DMS 273 (cell line): ENCODE measurements around the gene UTP25.
"Not testable (repeated sequence)": the region's sequence is repeated elsewhere in the genome, so short reads cannot be mapped to it uniquely, and the experiment has no call there.

Experiments used
- DNase-seq: peaks from one replicate; lab custom pipeline; 2025; ENCODE audit not compliant: unreplicated experiment; lab: John Stamatoyannopoulos, UW

UTP25 gene, protein sequence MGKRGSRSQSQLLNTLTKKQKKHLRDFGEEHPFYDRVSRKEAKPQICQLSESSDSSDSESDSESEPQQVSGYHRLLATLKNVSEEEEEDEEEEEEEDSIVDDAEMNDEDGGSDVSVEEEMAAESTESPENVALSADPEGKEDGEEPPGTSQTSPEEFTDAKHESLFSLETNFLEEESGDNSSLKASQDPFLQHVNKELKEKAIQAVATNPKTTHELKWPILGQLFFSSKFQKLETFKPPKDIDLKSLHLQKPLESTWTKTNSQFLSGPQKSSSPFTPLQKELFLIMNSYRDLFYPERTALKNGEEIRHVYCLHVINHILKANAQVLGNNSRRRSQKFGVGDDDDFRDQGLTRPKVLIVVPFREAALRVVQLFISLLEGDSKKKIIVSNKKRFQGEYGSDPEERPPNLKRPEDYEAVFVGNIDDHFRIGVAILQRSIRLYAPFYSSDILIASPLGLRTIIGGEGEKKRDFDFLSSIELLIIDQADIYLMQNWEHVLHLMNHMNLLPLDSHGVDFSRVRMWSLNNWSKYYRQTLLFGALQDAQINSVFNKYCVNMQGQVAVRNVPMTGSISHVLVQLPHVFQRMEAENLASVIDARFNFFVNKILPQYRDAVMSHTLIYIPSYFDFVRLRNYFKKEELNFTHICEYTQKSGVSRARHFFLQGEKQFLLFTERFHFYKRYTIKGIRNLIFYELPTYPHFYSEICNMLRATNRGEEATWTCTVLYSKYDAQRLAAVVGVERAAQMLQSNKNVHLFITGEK

DNA sequence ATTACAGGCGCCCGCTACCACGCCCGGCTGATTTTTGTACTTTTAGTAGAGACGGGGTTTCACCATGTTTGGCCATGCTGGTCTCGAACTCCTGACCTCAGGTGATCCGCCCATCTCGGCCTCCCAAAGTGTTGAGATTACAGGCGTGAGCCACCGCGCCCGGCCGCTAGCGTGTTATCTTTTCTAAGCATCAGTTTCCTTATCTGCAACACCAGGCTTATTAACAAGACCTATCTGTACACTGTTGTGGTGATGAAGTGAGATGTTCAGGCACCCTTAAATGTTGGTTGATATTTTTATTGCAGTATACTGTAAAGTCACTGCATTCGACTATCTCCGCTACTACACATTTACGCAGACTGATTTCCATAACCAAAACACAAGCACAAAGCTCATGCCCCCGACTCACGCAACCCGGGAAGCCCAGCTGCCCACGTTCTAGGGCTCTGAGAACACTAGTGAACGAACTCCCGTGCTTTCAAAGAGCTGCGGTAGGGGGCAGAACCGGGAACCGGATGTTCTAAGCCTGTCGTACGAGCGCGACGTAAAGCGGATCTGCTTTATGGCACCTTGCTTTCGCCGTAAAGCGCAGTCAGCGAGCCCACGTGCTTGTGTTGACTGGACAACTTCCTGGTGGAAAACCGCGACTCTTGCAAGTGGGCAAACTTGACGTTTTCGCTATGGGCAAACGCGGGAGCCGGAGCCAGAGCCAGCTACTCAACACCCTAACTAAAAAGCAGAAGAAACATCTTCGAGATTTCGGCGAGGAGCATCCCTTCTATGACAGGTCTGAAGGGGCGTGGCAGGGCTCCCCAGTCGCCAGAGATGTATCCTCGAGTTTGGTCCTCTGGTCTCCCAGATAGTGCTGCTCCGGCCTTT is at the start of gene UTP25:
UTP25 (plus strand) TSS at position 589 of the 879 bp plus-strand sequence; CDS start at position 681, 92 bp downstream.
- DNase-seq = peak; percentile 99

DNA sequence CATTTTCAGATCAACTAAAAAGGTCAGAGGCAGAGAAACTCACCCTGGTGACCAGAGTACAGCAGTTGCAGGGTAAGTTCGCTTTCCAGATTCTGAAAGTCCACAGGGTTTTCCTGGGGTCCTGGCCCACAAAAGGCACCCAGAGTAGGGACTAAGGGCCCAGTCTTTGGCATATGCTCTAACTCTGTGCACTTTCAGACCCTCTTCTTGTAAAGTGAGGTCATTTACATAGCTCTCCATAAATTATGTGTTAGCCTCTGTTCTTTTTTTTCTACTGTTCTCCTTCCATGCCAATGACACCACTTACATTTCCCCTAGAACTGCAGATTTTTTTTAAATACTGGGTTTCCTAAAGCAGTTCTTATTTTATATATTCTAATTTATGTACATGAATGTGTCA is 49.7 kb upstream of the UTP25 start:
- no peak for DNase-seq

DNA sequence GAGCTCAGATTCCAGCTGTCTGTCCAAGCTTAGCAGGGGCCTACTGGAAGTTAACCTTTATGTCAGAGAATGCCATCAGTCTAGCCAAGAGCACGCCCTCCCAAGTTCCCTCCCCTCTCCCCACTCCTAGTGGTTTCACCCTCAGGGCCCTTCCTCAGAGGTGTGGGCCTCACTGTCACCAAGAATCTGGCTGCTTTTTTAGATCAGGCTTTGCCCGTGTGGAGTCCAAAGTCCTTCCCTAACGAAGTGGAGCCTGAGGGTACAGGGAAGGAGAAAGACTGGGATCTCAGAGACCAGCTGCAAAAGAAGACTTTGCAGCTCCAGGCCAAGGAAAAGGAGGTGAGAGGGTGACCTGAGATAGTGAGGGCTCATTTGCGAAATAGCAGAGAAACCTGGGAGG is 47.5 kb upstream of the UTP25 start:
- no peak for DNase-seq

GRCh38 chr1:209783386-209783785 is 44.4 kb upstream of the UTP25 start:
- peak; percentile 87 for DNase-seq

DNA sequence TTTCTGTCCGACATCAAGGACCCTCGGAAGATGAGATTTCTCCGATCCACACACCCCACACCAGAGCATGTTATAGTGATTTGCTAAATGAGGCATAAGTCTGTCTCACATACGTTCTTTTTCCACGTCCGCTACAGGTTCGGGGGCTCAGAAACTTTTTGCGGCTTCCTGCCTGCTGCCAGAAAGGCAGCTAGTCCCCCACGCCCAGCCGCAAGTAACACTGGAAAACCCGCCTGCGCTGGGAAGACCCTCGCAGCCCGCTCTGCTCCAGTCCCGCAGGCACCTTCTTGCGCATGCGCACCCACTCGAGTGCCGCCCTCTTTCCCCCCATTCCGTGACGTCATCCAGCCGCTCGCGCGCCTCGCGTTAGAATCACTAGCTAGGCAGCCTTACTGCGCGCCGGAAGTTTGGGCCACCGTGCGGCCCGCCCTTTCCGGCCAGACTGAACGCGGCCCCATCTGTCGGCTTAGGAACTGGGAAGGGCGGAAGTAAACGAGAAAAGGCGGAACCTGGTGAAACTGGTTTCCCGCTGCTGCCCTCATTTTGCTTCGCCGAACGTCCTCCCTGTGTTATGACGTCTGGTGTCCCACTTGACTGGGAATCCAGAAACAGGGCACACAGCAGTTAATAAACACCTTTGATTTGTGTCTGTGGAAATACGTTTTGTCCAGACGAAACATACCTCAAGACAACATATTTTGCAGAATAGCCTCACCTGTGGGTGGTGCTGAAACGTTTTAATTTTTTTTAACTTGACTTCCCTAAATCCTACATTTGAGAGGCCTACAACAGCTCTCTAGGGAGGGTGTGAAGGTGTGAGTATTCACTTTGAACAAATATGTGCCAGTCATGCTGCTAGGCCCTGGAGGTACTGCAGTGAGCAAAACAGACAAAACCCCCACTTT is 43.3 kb upstream of the UTP25 start, which contains the start of gene C1orf74:
C1orf74 (minus strand) TSS at position 295 of the 905 bp plus-strand sequence. CDS start 925 bp downstream, outside the sequence.
- DNase-seq = peak; percentile 100

GRCh38 chr1:209785592-209785991 is 42.2 kb upstream of the UTP25 start:
- no peak for DNase-seq

DNA sequence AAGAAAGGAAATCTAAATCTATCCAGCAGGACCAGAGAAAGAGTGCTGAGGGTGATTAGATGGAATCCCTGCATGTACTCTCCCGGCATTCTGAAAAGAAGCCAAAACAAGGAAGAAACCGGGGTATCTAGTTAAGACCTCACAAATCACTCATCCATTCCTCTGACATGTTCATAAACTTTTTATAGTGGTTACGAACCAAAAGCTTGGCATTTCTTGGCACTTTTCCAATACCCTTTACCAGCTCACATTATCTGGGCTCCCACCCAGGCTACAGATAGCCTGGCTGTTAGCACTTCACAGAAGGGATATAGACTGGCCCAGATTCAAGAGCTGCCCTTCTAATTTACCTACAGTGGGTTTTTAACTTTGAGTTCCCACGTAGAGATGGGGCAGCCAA is 41.6 kb upstream of the UTP25 start:
- peak; percentile 26 for DNase-seq

DNA sequence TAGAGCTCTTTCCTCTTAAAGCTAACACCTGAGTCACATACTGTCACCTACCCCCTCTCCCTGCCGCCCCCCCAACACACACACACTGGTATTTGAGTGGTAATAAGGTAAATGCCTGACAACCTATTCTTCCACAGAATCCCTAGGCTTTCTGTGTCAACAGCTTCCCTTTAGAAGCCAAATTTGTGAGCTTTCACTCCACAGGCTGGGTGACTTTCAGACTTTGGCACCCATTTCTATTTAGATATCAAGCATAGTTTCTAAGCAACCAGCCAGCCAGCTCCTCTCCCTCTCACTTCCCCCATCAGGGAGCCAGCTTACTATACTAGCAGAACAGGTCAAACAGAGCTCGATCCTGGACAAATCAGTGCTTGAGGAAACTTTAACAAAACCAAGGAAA is 40.2 kb upstream of the UTP25 start:
- peak; percentile 26 for DNase-seq

DNA sequence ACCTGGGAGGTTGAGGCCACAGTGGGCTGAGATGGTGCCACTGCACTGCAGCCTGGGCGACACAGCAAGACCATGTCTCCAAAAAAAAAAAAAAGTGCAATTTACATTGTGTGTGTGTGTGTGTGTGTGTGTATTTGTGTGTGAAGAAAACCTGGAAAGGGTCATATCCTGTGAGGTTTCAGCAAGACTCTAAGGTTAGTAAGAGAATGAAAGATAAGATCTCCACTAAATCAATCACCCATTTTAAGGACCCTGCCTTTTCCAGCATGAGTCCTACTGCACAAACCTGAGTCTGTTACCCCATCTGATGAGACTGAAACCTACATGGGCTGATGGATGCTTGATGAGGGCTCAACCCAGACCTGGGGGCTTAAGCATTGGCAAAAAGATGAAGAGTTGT is 38.5 kb upstream of the UTP25 start:
- no peak for DNase-seq

DNA sequence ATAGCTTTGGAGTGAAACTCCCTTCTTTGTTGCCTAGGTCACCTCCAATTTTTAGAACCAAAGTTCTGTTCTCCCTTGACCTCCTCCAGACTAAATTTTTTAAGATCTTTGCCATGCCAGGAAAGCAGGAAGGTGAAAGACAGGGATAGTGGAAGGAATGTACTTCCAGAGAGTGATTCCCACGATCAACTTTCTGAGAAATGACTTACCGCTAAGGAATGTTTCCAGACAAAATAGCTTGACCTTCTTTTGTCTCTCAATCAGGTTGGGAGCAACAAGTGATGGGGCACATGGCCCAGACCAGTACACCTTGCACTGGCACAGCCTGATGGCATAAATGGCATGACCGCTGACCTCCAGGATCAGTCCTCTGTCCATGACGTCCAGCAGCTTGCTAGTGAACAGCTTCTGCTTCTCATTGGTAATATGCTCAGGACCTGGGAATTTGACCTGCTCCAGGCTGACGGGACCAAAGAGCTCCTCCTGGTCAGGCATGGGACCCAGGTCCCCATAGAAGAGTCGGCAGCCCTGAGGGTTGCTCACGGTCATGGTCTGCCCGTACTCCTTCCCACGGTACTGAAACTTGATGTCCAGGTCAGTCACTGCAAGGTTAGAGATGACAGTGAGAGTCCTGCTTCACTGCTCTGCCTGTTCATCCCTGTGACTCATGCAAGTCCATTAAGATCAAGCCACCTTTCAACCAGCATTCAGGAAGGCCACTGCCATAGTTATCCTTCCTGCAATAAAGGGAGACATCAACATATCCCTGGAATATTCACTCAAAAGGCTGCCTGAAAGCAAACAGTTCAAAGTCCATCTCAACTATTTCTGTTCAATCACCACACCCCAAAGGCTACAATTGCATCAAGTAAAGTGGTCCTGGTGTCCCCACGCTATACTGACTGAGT is 37.2 kb upstream of the UTP25 start:
- DNase-seq = no peak

GRCh38 chr1:209791920-209792319 is 35.9 kb upstream of the UTP25 start:
- DNase-seq = no peak

GRCh38 chr1:209793711-209794110 is 34.1 kb upstream of the UTP25 start:
- not testable (repeated sequence) for DNase-seq

- peak; percentile 23 for DNase-seq
Observed at GRCh38 chr1:209797978-209798639, 29.7 kb upstream of the UTP25 start.

- DNase-seq = peak; percentile 69
Observed at GRCh38 chr1:209800984-209801834, 26.6 kb upstream of the UTP25 start.

- peak; percentile 52 for DNase-seq
Observed at GRCh38 chr1:209802117-209802779, 25.5 kb upstream of the UTP25 start.

- no peak for DNase-seq
Observed at GRCh38 chr1:209802780-209803152, 25.0 kb upstream of the UTP25 start.

DNA sequence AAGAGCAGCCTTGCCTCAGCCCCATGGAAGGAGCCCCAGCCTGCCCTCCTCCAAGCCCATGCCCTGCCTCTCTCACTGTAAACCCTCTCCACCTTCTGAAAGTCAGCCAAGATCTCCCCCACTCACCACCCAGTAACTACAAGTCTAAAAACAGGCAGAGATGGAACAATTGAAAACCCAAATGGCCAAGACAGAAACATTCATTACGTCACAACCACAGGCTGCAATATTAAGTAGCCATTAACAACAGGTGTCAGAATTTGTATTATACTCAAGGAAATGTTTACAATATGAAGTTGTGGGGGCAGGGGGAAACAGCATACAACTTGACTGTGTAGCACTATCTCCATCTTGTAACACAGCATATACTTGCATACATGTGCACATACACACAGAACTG is 24.2 kb upstream of the UTP25 start:
- DNase-seq = no peak
